Activated B cell treated with CpG ODN at 0.5 μM for 24 hours (primary cell): Measurements from ENCODE around the gene CHRM2. TPM values are rescaled to one million over a fixed set of nuclear protein-coding genes. Genes with fewer than 3 reads are reported as not detected.

Experiments
- ATAC-seq: fragments of 200-7000 bp; cut with Tn5 transposase; one replicate; pipeline ENCODE4 v1.10.0; 2021; ENCODE audit warnings: low read depth, mild to moderate bottlenecking, moderate library complexity
- CTCF ChIA-PET: fragments of 350-600 bp; sonication (Branson Sonifier 250); formaldehyde crosslinking; loops from one replicate; lab custom pipeline; 2021; ENCODE audit warnings: antibody characterized with exemption; lab: Charles Lee
- POLR2A ChIA-PET: fragments of 350-600 bp; sonication (Branson Sonifier 250); formaldehyde crosslinking; loops from one replicate; lab custom pipeline; 2021; ENCODE audit warnings: antibody characterized with exemption; lab: Charles Lee
- DNase-seq: peaks from one replicate; pipeline ENCODE4 v3.0.0; 2022
- H3K27ac Mint-ChIP-seq: one replicate; pipeline ENCODE4 v1.8.0; 2020; ENCODE audit warnings: mixed read lengths
- H3K27me3 Mint-ChIP-seq: one replicate; pipeline ENCODE4 v1.8.0; 2021; ENCODE audit warnings: mixed read lengths
- H3K36me3 Mint-ChIP-seq: one replicate; pipeline ENCODE4 v1.8.0; 2021; ENCODE audit warnings: low read depth, mixed read lengths
- H3K4me1 Mint-ChIP-seq: one replicate; pipeline ENCODE4 v1.8.0; 2021; ENCODE audit warnings: mixed read lengths
- H3K4me3 Mint-ChIP-seq: one replicate; pipeline ENCODE4 v1.8.0; 2020; ENCODE audit warnings: mild to moderate bottlenecking, mixed read lengths
- H3K9me3 Mint-ChIP-seq: one replicate; pipeline ENCODE4 v1.8.0; 2020; ENCODE audit warnings: mixed read lengths
- intact Hi-C: fragments of 100-400 bp; cut with micrococcal nuclease; formaldehyde crosslinking; loops from one replicate; pipeline ENCODE4 v1.15.1; 2024
- total RNA-seq: library from RNA; stranded (reverse); gene quantifications from 2 replicates; pipeline ENCODE4 v1.2.3, GENCODE V29; 2022
- TF ChIP-seq, protein P1 (sequence below): fragments of 200-600 bp; IDR thresholded peaks from one replicate; pipeline ENCODE4 v1.8.0; 2022; ENCODE audit warnings: antibody characterized with exemption, mild to moderate bottlenecking

The CHRM2 gene
- total RNA-seq, 1 donor from 2014 or later = not detected

DNA sequence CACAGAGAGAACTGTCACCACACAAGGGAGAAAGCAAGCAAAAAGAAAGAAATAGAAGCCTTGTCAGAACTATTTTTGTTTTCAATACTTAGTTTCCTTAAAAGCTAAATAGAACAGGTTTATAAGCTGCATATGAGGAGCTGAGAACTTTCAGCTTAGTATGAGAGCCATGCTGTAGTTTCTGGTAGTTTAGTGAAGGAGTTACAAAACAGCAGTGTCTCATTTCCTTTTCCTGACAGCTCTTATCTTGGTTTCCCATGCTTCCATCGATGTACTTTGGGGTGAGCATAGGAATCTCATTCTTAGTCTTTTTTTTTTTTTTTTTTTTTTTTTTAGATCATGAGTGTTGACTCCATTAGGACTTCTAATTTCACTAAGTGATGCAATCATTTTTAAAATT is 8.6 kb upstream of the CHRM2 start:
- no peaks in the 10 kb centered on the region for H3K9me3 Mint-ChIP-seq
- TF ChIP-seq, protein P1, sequence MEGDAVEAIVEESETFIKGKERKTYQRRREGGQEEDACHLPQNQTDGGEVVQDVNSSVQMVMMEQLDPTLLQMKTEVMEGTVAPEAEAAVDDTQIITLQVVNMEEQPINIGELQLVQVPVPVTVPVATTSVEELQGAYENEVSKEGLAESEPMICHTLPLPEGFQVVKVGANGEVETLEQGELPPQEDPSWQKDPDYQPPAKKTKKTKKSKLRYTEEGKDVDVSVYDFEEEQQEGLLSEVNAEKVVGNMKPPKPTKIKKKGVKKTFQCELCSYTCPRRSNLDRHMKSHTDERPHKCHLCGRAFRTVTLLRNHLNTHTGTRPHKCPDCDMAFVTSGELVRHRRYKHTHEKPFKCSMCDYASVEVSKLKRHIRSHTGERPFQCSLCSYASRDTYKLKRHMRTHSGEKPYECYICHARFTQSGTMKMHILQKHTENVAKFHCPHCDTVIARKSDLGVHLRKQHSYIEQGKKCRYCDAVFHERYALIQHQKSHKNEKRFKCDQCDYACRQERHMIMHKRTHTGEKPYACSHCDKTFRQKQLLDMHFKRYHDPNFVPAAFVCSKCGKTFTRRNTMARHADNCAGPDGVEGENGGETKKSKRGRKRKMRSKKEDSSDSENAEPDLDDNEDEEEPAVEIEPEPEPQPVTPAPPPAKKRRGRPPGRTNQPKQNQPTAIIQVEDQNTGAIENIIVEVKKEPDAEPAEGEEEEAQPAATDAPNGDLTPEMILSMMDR = no peak
- ATAC-seq (no peak), DNase-seq (no peak)
- intact Hi-C loops = loop anchor here (5.0 kb wide), 1 partner anchor 118 kb away; no protein-coding TSS in a partner anchor
- no peak overlapping the region for H3K4me3 Mint-ChIP-seq
- no peaks in the 10 kb centered on the region for H3K36me3 Mint-ChIP-seq
- POLR2A ChIA-PET = no interaction called here
- H3K4me1 Mint-ChIP-seq = no peaks in the 10 kb centered on the region
- no peak overlapping the region for H3K27ac Mint-ChIP-seq
- H3K27me3 Mint-ChIP-seq = no peaks in the 10 kb centered on the region
- CTCF ChIA-PET = no interaction called here

DNA sequence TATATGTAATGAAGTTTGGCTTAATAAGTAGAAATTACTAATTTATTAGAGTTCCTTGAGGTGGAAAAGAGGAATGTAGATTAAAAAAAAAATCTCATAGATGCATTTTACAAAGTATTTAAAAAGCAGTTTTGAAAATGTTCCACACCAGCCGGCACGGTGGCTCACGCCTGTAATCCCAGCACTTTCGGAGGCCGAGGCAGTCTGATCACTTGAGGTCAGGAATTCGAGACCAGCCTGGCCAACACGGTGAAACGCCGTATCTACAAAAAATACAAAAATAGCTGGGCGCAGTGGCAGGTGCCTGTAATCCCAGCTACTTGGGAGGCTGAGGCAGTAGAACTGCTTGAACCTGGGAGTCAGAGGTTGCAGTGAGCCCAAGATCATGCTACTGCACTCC is 3.2 kb upstream of the CHRM2 start:
- DNase-seq (no peak), ATAC-seq (no peak)
- Mint-ChIP-seq H3K27me3 (peaks cover 12% of the 10 kb centered on the region), H3K9me3 (no peaks in the 10 kb centered on the region), H3K36me3 (no peaks in the 10 kb centered on the region), H3K4me1 (no peaks in the 10 kb centered on the region), H3K27ac (no peak overlapping the region), H3K4me3 (no peak overlapping the region)
- intact Hi-C loops = no loop called here
- ChIA-PET POLR2A (no interaction called here), CTCF (no interaction called here)
- TF ChIP-seq, protein P1 = no peak

DNA sequence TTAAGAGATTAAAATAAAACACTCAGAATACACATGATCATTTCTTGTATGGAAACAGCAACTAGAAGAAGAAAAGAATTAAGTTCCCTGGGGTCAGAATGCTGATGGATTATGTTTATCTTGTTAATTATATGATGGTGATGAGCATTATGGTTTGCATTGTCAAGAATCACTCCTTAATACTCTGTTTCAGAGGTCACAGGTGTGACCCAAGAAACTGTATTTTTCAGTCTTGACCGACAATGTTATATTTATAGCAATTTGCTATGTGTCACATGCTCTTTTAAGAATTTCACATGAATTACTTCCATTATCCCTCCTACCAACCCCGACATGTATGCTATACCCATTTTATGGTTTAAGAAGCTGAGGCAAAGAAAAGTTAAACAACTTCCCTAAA is 2.7 kb upstream of the CHRM2 start:
- Mint-ChIP-seq H3K4me3 (no peak overlapping the region), H3K27ac (no peak overlapping the region), H3K36me3 (no peaks in the 10 kb centered on the region), H3K9me3 (no peaks in the 10 kb centered on the region), H3K4me1 (no peaks in the 10 kb centered on the region), H3K27me3 (peaks cover 17% of the 10 kb centered on the region)
- POLR2A ChIA-PET = no interaction called here
- no peak for ATAC-seq
- CTCF ChIA-PET = no interaction called here
- intact Hi-C loops = no loop called here
- DNase-seq = no peak
- TF ChIP-seq, protein P1 = no peak

DNA sequence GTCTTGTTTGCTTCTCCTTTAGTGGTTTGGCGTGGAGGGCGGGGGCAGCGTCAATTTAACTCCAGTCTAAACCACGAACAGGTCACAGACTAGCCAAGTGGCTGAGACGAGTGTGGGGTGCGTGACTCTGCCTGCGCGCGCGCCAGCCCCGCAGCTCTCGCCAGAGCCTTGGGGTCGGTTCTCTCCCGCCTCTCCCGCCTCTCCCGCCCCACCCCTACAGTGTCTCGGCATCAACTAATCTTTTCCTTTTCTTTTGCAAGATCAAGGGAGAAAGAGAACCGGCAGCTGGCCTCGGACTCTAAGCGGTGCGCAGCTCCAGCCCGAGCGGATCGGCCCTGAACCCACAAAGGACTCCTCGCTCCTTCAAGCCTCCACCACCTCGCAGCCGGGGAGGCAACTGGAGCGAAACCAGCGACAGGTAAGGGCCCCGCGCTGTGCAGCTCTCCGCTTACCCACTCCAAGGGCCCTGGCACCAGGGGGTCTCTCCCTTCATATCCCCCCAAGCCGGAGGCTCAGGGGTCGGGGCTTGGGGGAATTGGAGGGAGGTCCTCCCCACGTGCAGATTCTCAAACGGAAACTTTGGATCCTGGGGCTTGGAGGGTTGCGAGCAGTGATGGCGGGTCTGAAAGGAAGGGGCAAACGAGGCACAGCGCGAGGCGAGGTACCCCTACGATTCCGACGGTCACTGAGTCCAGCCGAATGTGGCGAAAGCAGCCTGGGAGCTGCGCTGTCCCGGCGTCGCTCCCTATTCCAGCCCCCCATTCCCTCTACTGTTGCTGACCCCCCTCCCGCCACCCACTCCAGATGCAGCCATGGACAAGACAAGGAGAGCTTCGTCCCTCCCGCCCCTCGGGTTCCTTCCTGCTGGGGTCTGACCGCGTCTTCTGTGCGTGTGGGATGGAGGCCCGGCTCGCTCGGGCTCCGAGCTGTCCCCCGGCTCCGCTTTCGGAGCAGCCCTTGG is 829 bp downstream of the CHRM2 start:
- ATAC-seq (no peak), DNase-seq (no peak)
- ChIA-PET POLR2A (no interaction called here), CTCF (no interaction called here)
- intact Hi-C loops = no loop called here
- Mint-ChIP-seq H3K9me3 (no peaks in the 10 kb centered on the region), H3K4me1 (no peaks in the 10 kb centered on the region), H3K27ac (no peak overlapping the region), H3K36me3 (no peaks in the 10 kb centered on the region), H3K27me3 (peaks cover 27% of the 10 kb centered on the region), H3K4me3 (no peak overlapping the region)
- TF ChIP-seq, protein P1 = no peak

DNA sequence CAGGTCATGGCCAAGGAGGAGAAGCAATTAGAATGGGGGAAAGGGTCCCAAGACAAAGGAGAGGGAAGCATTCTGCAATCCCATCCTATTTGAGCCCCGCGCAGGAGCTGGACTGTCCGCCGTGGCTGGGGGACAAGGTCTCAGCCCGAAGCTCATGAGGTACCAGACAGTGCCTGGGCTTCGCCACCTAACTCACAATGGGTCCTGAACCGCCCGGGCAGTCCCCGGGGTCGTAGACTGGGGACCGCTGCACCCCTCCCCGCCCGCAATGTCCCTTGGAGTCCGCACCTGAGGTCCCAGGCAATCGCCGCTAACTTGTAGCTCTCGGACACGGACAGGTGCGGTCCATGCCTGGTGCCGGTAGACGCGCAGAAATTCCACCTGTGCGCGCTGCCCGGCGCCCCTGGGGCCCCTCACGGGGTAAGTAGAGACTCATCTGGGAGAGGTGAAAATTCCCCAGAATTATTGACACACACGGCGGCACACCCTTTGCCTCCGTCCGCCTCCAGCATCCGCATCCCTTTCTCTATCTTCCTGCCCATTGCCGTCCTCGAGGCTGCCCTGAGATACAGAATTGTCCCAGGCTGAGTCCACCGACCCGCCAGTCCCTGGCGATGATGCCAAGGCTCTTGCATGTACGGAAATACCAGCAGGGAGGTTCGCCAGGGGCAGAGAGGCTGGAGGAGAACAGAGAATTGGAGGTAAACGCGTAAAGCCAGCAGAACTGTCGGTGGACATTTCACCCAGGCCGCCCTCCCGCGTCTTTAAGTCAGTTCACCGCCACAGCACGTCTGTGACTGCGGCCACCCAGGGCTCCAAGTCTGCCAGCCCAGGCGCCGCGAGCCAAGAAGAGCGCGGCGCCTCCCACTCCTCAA is 1.8 kb downstream of the CHRM2 start:
- H3K27ac Mint-ChIP-seq = no peak overlapping the region
- DNase-seq = no peak
- TF ChIP-seq, protein P1 = no peak
- no peak for ATAC-seq
- no peaks in the 10 kb centered on the region for H3K36me3 Mint-ChIP-seq
- CTCF ChIA-PET = no interaction called here
- H3K27me3 Mint-ChIP-seq = peaks cover 27% of the 10 kb centered on the region
- no peak overlapping the region for H3K4me3 Mint-ChIP-seq
- no peaks in the 10 kb centered on the region for H3K4me1 Mint-ChIP-seq
- POLR2A ChIA-PET = no interaction called here
- no peaks in the 10 kb centered on the region for H3K9me3 Mint-ChIP-seq
- intact Hi-C loops = no loop called here
